Measurements from ENCODE around the gene AIFM2. TPM values are rescaled to one million over a fixed set of nuclear protein-coding genes. Genes with fewer than 3 reads are reported as not detected.

The AIFM2 gene
- 6.8 and 9.7 TPM in 2 replicates for total RNA-seq

GRCh38 chr10:70132098-70133029 is at the start of gene AIFM2:
AIFM2 (minus strand) TSS chr10:70132825; CDS start chr10:70124084, 8,741 bp downstream.

DNA sequence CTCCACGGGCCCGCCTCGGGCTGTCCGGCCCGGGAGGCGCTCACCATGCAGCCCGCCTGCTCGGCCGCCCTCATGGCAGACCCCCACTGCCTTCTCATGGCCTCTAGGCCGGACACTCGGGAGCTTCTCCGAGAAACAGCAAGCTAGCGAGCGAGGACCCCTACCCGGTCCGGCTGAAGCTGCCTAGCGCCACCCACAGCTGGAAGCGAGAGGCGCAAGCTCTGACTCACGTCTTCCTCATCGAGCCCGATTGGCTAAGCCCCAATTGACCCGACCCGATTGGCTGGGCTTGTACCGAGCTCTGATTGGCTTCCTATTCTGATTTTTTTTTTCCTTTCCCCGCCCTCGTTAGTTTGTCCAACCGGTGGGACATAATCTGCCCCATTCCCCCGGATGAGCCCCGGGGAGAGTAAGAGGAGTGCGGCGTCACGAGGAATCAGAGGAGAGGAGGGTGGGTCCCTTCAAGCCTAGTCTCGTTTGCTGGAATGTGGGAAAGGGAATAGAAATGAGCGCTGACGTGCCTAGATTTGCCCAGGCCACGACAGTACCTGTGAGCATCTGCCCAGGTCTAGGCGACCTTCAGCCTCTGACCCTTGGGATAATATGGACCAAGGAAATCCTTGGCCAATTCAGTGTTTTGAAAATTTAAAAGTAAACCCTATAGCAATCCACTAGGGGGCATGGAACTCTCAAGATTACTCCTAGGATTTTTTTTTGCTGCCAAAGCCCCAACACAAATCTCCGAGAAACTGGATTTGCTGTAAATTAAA is 14.0 kb upstream of the AIFM2 start, which contains the start of gene TYSND1:
TYSND1 (minus strand) TSS at position 212 of the 770 bp plus-strand sequence; CDS start at position 98, 114 bp downstream.

Other genes with a start within 250 kb of the AIFM2 start
- gene MACROH2A2, start 80.0 kb downstream of the AIFM2 start, total RNA-seq, result 11.1 and 13.6 TPM in 2 replicates
- gene TYSND1, start 13.9 kb upstream of the AIFM2 start, total RNA-seq, result 16.2 and 17.1 TPM in 2 replicates
- gene SAR1A, start 37.7 kb upstream of the AIFM2 start, total RNA-seq, result 155 and 181 TPM in 2 replicates
- 129 and 155 TPM in 2 replicates for gene PPA1, start 100.6 kb upstream of the AIFM2 start, total RNA-seq
- not detected in 2 replicates for gene NPFFR1, start 151.2 kb upstream of the AIFM2 start, total RNA-seq
- gene LRRC20, start 249.8 kb upstream of the AIFM2 start, total RNA-seq, result 4.1 and 4.9 TPM in 2 replicates